ENCODE results near the gene SLCO4A1. TPM values are rescaled to one million over a fixed set of nuclear protein-coding genes. Genes with fewer than 3 reads are reported as not detected.

SLCO4A1 gene
- total RNA-seq, 1 donor from 2014 or later, result 3.6 TPM

- H3K27ac Mint-ChIP-seq, result no peak overlapping the region
- H3K27me3 Mint-ChIP-seq, result peaks cover 68% of the 10 kb centered on the region
- peak; percentile 57 for TF ChIP-seq CTCF (IDR thresholded peaks at IDR 0.05; ENCODE audit: unreplicated experiment)
- DNase-seq (ENCODE audit: low spot score, unreplicated experiment), result no peak
- no peaks in the 10 kb centered on the region for H3K9me3 Mint-ChIP-seq (ENCODE audit: low read depth)
- H3K36me3 Mint-ChIP-seq (ENCODE audit: insufficient read depth), result no peaks in the 10 kb centered on the region
- no peaks in the 10 kb centered on the region for H3K4me1 Mint-ChIP-seq (ENCODE audit: low read depth)
- H3K4me3 Mint-ChIP-seq (ENCODE audit: low read depth), result no peak overlapping the region
Observed at GRCh38 chr20:62707921-62708521, 65.7 kb downstream of the SLCO4A1 start.

- Mint-ChIP-seq H3K9me3 (ENCODE audit: low read depth) (no peaks in the 10 kb centered on the region), H3K4me3 (ENCODE audit: low read depth) (no peak within 1 kb of the TSS)
- no peak for DNase-seq (ENCODE audit: low spot score, unreplicated experiment)
Observed at GRCh38 chr20:62708591-62709536, 66.6 kb downstream of the SLCO4A1 start, which contains the start of gene NTSR1. Gene NTSR1, plus strand, starts transcription at chr20:62708836. Its CDS starts 372 bp downstream, at chr20:62709208.

GRCh38 chr20:62709537-62709905 lies 67.2 kb downstream of the SLCO4A1 start:
- Mint-ChIP-seq H3K36me3 (ENCODE audit: insufficient read depth) (no peaks in the 10 kb centered on the region), H3K9me3 (ENCODE audit: low read depth) (peaks cover 3% of the 10 kb centered on the region), H3K4me3 (ENCODE audit: low read depth) (no peak overlapping the region), H3K27me3 (peaks cover 75% of the 10 kb centered on the region), H3K27ac (no peak overlapping the region), H3K4me1 (ENCODE audit: low read depth) (no peaks in the 10 kb centered on the region)
- no peak for TF ChIP-seq CTCF (IDR thresholded peaks at IDR 0.05; ENCODE audit: unreplicated experiment)
- no peak for DNase-seq (ENCODE audit: low spot score, unreplicated experiment)

More at GRCh38 chr20:62708591-62709536, 66.6 kb downstream of the SLCO4A1 start, which contains the start of gene NTSR1:
- TF ChIP-seq CTCF (IDR thresholded peaks at IDR 0.05; ENCODE audit: unreplicated experiment), result no peak
- H3K4me1 Mint-ChIP-seq (ENCODE audit: low read depth), result no peaks in the 10 kb centered on the region
- no peak within 1 kb of the TSS for H3K27ac Mint-ChIP-seq
- H3K36me3 Mint-ChIP-seq (ENCODE audit: insufficient read depth), result no peaks in the 10 kb centered on the region
- peaks cover 70% of the 10 kb centered on the region for H3K27me3 Mint-ChIP-seq

- Mint-ChIP-seq H3K9me3 (ENCODE audit: low read depth) (peaks cover 3% of the 10 kb centered on the region), H3K4me3 (ENCODE audit: low read depth) (no peak overlapping the region), H3K36me3 (ENCODE audit: insufficient read depth) (no peaks in the 10 kb centered on the region), H3K27ac (no peak overlapping the region), H3K27me3 (peaks cover 73% of the 10 kb centered on the region), H3K4me1 (ENCODE audit: low read depth) (no peaks in the 10 kb centered on the region)
- no peak for TF ChIP-seq CTCF (IDR thresholded peaks at IDR 0.05; ENCODE audit: unreplicated experiment)
- DNase-seq (ENCODE audit: low spot score, unreplicated experiment), result no peak
Observed at GRCh38 chr20:62710221-62710885, 68.0 kb downstream of the SLCO4A1 start.
